ENCODE data around the gene NUMBL. TPM values are rescaled to one million over a fixed set of nuclear protein-coding genes. Genes with fewer than 3 reads are reported as not detected.
"Not testable (repeated sequence)": the region's sequence is repeated elsewhere in the genome, so short reads cannot be mapped to it uniquely, and the experiment has no call there.

NUMBL gene
- total RNA-seq, 4 donors from 2014 or later, result 38.2 to 143 (median 45.3) TPM

- DNase-seq (ENCODE audit: low spot score) (no peak), ATAC-seq (ENCODE audit: low FRiP score) (no peak)
- TF ChIP-seq CTCF (IDR thresholded peaks at IDR 0.05), result no peak
These were observed 32.4 kb downstream of the NUMBL start for GRCh38 chr19:40658031-40658430.

GRCh38 chr19:40655684-40656083 lies 34.8 kb downstream of the NUMBL start:
- DNase-seq (ENCODE audit: low spot score), result not testable (repeated sequence)

GRCh38 chr19:40652303-40652702 lies 38.1 kb downstream of the NUMBL start:
- ATAC-seq (ENCODE audit: low FRiP score); DNase-seq (ENCODE audit: low spot score): not testable (repeated sequence)

More at GRCh38 chr19:40655684-40656083, 34.8 kb downstream of the NUMBL start:
- not testable (repeated sequence) for ATAC-seq (ENCODE audit: low FRiP score)

- DNase-seq (ENCODE audit: low spot score) (no peak), ATAC-seq (ENCODE audit: low FRiP score) (no peak)
- TF ChIP-seq CTCF (IDR thresholded peaks at IDR 0.05), result no peak
These were observed 39.6 kb downstream of the NUMBL start for GRCh38 chr19:40650749-40651305.

GRCh38 chr19:40649903-40650675 lies 40.4 kb downstream of the NUMBL start:
- not testable (repeated sequence) for ATAC-seq (ENCODE audit: low FRiP score); DNase-seq (ENCODE audit: low spot score)

GRCh38 chr19:40646743-40647254 lies 43.7 kb downstream of the NUMBL start:
- no peak for DNase-seq (ENCODE audit: low spot score)
- no peak for ATAC-seq (ENCODE audit: low FRiP score)
- no peak for TF ChIP-seq CTCF (IDR thresholded peaks at IDR 0.05)

GRCh38 chr19:40642757-40643305 lies 47.6 kb downstream of the NUMBL start:
- ATAC-seq (ENCODE audit: low FRiP score) (no peak), DNase-seq (ENCODE audit: low spot score) (no peak)
- TF ChIP-seq CTCF (IDR thresholded peaks at IDR 0.05), result no peak

GRCh38 chr19:40642051-40642706 lies 48.3 kb downstream of the NUMBL start:
- TF ChIP-seq CTCF (IDR thresholded peaks at IDR 0.05), result no peak
- DNase-seq (ENCODE audit: low spot score) (no peak), ATAC-seq (ENCODE audit: low FRiP score) (no peak)

Measured in omental fat pad (tissue), 4 donors.